CD4-positive, alpha-beta T cell treated with Interleukin-15 for 4 hours (primary cell): ENCODE measurements around the gene GAB1.

Experiments
- DNase-seq: peaks from one replicate; pipeline ENCODE4 v3.0.0-alpha.2; 2020; ENCODE audit warnings: low spot score

Gene GAB1

DNA sequence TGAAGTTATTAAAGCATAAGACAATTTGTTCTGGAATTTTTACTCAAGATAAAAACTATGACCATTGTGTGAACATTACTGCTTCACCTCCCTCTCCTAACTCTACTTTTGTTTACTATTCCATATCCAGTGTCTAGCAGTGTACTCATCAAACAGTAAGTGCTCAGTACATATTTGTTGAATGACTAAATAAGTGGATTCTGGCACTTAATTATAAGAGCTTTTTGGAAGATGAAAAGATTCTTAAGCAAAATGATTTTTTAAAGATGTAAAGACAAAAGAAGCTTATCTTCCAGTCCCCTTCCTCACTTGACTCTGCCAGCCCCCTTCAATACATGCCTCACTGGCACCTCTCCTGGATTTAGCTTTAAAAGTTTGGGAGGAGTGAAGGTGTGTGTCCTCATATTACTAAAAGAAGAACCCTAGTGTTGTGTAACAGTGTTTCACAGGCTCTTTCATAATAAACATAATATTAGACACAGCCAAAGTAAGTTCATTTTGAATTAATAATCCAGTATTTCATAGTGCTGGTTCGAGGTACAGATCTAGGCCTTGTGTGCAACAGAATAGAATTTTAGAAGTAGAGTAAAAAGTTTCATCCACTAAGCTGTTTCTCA, 53.0 kb downstream of the GAB1 start:
- DNase-seq, result no peak

DNA sequence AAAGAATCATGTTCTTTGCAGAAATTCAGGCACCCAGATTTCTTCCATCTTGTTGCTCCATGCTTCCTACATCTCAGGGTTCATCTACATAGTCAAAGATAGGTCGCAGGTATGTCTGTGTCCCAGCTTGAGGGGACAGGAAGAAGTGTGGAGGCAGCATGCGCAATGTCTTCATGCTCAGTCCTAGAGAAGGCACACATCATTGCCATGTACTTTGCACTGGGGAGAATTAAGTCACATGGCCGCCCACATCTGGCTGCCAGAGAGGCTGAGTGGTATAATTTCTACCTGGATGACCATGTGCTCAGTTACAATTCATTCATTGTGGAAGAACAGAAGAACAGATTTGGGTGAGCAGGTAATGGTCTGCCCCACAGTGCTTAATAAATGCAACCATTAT, 54.1 kb downstream of the GAB1 start:
- no peak for DNase-seq

DNA sequence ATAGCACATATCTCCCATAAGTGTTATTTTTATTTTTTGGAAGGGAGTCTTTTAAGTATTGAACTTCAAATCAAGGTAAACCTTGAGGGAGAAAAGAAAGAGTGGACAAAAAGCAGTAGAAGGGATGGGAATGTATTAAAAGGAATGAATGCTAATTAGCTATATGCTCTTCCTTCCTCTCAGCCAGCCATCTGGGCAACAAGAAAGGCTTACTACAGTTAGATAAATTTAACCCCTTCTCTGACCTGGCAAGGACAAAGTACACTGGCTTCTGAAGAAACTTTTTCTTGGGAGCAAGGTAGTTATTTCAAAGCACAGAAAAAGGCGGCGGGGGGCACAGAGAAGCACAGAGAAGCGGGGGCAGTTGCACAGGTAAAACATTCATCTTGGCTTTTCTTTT, 54.6 kb downstream of the GAB1 start:
- no peak for DNase-seq

DNA sequence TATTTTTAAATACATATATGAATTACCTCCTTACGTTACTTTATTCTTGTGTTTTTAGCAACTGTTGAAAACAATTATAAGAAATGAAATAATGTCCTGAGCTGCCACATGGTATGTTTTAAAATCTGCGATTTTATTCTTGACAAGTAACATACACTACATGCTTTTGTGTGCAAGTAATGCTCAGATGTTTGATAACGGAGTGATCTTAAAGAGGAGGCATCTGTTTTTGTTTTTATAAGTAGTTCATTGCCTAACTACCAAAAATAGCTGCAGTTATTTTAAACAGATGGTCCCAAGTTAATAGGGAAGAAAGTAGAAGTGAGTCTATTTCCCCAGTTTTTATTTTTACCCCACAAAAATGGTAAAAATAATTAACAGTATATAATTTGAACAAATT, 55.2 kb downstream of the GAB1 start:
- DNase-seq, result no peak

DNA sequence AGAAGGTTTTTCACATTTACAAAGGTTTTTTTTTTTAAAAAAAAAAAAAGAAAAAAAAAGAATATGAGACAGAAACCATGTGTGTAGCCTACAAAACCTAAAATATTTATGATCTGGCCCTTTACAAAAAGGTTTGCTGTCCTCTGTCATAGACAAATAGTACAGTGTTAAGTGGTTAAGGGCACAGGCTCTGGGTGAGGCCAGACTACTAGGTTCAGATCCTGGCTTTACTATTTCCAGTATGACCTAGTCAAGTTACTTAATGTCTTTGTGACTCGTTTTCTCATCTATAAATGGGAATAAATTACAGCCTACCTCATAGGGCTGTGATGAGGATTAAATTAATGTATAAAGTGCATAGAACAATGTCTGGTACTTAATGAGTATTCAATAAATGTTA, 56.5 kb downstream of the GAB1 start:
- DNase-seq, result no peak

DNA sequence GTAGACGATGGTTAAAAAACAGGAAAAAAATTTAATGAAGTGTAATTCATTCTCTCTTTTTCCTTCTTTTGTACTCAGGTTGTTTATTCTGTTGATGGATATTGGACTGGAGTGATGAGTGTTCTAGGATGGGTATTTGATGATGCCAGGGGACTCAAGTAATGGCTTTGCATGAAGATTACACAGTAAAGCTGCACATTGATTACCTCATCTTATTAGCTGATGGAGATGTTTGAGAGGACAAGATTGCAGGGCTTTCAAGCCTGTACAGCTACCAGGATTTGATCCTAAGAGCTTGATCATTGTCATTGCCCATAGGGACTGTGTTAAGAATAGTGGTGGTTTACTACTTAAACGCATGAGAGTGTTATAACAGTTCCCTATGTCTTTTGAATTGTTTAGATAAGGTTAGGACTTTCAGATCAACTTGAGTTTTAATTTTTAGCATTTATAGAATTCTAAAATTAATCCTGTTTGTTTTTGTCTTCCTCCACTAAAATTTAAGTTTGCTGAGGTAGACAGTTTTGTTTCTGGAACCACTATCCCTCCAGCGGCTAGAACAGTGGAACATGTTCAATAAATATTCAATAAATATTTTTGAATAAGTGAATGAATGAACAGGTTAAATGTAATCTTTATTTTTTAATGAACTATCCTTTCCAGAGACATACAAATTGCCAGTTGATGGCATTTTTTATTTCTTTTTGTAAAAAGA, 58.2 kb downstream of the GAB1 start:
- DNase-seq, result no peak

DNA sequence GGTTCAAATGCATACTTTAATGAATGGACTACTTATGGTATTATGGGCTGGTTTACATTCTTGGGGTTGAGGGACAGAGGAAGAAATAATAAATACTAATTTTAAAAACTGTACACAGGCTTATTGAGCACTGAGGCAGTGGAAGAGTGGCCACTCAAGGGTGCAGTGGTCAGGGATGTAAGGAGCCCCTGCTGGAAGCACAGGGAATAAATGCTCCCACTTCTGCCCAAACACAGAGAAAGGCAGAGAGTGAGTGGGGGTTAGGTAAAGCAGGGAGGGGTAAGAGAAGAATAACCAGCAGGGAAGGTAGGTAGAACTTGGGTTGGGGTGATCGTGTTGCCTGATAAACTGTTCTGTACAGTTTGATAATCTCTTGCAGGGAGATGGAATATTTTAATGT, 60.0 kb downstream of the GAB1 start:
- no peak for DNase-seq

DNA sequence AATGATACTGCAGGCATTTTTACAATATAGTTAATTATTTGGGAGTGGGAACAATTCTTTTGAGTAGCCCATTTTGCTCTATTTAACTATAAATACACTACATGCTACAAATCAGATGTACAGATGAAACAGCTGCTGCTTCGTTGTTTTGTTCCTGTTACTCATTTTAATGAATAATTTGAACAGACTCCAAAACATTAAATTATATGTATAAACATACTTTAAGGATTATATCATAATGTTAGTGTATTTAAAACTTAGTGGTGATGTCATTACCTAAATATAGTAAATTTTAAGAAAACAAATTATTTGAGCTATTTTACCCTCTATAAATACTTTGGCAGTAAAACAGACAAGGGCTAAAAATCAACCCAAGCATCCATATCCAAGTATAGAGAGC, 60.7 kb downstream of the GAB1 start:
- DNase-seq, result no peak

DNA sequence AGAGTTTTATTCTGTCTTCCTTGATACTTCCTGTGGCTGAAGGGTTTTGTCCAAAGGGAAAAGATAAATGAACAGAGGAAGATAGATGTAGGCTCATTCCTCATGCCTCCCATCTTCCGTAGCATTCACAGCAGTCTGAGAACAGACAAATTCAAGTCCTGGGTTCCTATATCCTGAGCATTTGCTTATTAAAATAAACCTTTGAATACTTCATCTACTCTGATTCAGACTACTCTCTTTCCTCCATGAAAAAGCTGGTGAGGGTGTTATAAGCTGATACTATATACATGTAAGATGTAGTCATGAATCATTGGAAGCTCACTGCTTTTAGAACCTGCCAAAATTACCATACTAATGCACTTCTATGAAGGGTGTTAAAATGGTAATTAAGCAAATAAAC, 61.2 kb downstream of the GAB1 start:
- DNase-seq, result no peak

DNA sequence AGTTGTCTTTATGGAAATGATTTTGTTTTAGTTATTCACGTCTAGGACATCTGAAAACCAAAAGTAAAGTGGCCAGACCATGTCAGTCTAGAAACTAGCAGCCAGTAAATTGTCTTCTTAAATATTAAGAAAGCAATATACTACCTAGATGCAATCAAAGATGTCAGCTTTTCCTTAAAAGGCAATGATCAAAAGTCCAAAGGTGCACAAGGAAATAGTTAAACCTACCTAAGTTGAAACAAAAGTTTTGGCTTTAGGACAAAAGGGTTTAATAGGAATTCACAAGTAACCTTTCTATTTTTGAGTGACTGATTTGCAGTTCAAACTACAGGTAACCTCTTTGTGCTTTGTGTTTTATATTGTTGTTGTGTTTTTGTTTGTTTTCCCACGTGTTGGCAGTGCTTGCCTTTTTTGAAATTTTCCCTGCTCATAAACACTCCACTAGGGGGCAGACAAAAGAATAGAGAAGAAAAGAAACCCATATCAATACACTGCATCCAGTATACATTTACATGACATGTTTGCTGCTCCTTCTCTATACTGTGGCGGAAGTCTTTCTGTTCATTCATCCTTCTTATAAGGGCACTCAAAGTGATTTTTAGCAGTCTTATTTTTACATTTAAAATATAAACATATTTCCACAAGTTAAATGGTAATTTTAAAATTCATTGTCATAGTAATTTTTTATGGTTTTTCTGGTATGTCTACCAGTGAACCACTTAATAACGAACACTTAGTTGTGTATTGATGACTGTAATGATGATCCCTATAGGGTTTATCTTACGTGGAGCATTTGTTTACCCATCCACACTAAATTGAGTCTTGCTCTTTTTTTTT, 62.7 kb downstream of the GAB1 start:
- DNase-seq, result peak; percentile 34

DNA sequence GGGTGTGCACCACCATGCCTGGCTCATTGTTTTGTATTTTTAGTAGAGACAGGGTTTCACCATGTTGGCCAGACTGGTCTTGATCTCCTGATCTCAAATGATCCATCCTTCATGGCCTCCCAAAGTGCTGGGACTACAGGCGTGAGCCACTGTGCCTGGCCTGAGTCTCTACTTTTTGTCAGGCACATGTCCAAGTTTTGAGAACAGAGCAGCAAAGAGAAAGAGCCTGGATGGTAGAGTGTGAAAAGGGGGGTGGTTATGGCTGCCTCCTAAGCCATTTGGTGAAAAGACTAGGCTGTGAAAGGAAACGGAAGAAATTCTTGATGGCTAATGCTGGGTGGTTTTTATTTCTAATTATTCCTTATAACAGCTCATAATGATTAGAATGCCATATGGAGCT, 63.4 kb downstream of the GAB1 start:
- DNase-seq, result no peak

DNA sequence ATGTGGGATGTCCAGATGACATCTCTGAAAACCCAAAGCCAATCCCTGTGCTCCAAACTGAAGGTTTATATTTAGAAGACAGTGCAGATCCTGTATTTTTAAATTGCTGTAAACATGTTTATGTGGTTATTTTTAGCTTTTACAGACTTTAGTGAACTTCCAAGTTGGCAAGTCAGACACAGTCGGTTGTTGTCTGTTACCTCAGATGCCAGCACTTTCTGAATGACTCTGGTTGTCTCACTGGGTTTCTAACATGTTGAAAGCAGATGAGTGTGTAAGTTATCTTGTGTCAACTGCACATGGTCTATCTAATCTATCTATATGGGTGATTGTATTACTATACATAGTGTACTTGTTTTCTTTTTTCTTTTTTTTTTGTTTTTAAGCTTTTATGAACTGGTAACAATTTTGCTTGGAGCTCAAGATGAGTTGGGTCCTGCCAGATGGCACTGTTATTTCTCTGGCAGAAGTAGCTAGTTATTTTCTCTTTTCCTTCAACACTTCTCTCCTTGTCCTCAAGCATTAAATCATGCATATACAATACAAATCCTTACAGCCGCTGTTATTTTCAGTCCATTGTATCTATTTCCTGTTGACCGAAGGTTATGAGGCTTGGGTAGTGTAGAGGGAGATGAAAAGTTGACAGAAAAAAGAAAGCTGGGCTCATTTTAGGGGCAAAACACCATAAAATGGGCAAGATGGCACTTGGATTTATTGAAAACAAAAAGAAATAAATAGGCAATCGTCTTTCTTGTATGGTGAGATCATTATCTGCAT, 66.3 kb downstream of the GAB1 start:
- no peak for DNase-seq

DNA sequence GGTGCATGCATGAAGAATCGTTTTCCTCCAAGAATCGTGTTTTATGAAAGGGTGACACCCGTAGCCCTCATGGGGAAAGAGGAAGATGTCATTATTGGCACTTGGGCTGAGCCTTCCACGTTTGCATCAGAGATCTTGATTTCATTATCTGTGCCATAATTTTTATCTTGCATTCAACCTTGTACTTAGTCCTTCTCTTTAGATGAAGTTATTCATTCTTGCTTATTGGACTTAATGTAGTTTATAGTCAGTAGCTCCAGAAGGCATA, 66.8 kb downstream of the GAB1 start:
- DNase-seq, result no peak

DNA sequence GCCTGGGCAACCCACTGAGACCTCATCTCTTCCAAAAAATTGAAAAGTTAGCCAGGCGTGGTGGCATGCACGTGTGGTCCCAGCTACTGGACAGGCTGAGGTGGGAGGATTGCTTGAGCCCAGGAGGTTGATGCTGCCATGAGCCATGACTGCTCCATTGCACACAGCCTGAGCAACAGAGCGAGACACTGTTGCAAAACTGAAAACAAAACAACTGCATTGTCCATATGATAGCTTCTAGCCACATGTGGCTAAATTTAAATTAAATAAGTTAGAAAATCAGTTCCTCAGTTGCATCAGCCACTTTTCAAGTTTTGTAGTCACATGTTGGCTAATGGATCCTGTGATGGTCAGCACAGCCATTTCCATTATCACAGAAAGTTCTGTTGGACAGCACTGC, 67.9 kb downstream of the GAB1 start:
- no peak for DNase-seq

DNA sequence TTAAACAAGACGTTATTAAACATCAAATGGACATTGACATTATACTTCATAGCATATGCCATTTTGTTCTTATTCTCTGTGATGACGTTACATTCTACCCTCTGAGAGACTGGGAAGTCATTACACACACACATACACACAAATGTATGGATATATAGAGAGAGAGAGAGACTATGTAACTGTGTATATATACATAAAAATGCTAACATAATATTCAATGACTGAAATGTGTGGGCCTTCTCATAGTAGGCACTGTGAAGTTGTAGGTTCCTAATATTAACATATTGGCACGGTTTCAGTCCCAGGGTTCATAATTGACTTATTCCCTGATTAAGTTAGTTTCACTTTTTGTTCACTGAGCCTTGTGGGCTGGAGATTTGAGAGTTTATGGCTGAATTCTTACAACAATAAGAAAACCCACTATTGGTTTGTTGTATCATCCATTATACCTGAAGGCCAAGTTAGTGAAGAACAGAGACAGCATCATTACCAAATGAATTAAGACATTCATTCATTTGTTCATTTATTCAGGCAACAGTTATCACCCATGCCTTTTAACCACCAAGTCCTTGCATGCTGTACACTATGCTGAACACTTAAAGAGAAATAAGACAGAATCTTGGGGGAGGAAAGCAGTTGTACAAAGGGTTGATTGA, 68.5 kb downstream of the GAB1 start:
- DNase-seq, result no peak

DNA sequence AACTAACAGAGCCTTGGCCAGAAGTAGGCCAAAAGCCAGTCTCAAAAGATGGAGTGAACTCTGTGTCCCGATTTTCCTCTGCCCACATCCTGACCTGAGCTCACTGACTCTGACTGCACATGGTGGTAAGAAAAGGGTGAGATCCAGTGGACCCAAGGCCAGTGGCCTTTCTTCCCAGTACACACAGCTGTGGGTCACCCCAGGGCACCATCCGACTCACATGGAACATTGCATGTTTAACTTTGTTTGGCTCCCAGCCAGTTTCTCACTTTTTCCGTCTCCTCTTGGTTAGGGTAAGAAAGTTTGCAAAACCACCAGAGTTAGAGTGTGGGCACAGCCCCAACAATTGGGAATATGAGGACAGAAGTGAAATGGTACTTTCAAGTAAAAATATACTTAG, 69.8 kb downstream of the GAB1 start:
- no peak for DNase-seq

DNA sequence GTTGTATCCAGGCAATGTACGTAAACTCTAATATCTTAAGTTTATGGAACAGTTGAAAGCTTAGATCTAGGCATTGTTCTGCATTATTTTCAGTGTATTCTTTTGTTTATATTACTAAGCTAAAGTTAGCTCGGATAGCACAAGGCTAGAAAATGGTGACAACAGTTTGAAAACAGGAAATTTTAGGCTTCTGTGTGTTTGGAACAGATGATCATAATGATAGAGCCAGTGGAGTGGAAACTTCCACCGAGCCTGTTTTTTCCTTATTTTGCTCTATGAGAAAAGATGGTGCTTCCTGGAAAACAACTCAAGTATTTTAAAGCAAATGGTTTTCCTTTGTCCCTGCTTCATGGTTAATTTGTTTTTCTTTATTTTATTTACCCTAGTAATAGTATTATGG, 70.8 kb downstream of the GAB1 start:
- no peak for DNase-seq

DNA sequence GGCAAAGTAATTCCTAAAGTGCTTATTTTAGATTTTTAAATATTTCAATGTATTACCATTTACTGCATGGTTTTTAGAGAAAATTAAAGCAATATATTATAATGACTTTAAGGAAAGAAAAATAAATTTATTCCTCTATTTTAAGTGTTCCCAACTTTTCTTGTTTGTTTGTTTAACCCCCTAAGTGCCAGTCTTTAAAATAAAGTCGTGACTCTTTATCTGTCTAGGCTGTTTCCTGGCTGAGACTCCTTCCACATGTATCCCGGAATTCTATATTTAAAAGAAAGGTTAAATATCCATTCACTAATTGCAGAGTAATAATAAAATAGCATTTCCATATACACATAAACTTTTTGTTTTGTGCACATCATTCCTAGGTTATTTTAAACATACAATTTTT, 71.2 kb downstream of the GAB1 start:
- DNase-seq, result no peak

DNA sequence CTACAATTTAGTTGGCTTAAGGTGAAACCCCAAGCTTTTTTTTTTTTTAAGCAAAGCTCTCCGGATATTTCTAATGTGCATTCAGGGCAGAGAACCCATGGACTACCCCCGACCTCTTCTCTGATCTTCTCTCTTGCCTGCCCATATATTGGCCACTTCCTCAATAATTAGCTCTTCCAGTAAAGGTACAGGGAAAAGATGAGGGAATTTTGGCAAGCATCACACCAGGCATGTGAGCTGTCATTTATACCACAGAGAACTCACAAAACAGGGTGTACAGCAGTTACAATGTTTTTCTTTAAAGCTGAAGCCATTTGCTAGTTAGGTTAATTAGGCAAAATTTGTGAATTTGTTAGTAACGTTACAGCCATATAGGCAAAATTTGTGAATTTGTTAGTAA, 73.3 kb downstream of the GAB1 start:
- DNase-seq, result no peak

DNA sequence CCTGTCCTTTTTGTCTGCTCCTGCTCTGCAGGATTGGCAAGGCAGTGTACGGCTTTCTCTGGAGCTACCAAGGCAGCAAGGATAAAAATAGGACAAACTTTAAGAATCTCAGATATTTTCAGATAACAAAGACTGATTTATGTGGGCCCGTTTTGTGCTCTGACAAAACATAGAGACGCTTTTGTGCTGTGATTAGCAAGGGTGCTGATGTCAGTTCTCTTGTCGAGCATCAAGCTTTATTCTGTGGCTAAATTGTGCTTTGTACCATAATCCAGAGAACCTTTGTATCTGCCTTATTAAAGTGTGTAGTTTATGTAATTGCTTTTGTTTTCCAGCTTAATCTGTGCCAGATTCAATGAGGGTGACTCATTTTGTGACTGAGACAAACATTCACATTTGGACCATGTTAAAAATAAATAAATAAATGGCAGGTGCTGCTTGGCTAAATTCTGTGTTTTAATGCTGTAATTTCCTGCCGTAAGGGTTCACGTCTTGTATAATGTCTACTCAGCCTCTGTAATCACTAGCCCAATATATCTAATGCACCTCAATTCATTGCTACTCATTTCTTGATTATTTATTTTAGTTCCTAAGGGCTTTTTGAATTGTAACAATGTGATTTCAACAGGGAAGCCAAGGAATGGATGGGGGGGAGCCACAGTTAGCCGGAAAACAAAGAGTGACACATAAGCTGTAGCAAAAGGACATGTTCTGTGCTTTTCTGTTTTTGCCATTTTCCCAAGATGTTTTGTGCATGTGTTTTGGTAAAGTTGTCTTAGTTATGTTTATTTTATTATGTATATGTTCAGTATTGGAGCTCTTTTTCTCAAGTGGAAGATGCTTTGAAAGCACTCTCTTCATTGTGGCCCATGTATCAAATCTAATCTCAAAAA, 75.1 kb downstream of the GAB1 start:
- DNase-seq, result no peak

DNA sequence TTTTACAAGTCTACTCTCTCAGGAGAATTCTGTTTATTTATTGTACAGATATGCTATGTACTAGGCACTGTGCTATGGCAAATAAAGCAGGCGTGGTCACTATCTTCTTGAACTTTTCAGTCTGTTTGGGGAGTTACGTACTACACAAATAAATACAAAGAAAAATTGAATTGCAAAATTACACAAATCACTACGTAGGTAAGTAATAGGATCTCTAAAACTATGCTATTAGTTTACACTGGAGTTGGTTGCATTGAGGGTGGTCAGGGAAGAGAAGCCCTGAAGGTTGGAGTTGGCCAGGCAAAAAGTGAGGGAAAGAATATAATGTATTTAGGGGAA, 75.7 kb downstream of the GAB1 start:
- DNase-seq, result no peak
